Measurements from ENCODE around the gene PRTFDC1. TPM values are rescaled to one million over a fixed set of nuclear protein-coding genes. Genes with fewer than 3 reads are reported as not detected.

Gene PRTFDC1
- polyA plus RNA-seq, 1 experiment, result 46.8 TPM

GRCh38 chr10:24872790-24873182, 79.6 kb downstream of the PRTFDC1 start:
- CTCF ChIA-PET, result no interaction called here

GRCh38 chr10:24872049-24872789, 80.2 kb downstream of the PRTFDC1 start:
- peak overlapping the region; percentile 74 for H3K27ac ChIP-seq (ENCODE audit: low read depth, low read length)
- DNase-seq (ENCODE audit: low read depth, low spot score), result no peak
- ChIA-PET CTCF (interaction anchor here (0.6 to 1.2 kb wide), 4 partner anchors 18 to 209 kb away, joined by 3 to 4 read pairs (median 3); no protein-coding TSS in a partner anchor), POLR2A (interaction anchor here (0.7 to 1.4 kb wide), 2 partner anchors 10 to 79 kb away, joined by 3 to 7 read pairs; no protein-coding TSS in a partner anchor)
- no peak overlapping the region for H3K4me3 ChIP-seq (ENCODE audit: low read depth, low read length)
- no peaks in the 10 kb centered on the region for H3K9me3 ChIP-seq (ENCODE audit: control insufficient read depth, insufficient read depth, low read length)
- TF ChIP-seq CTCF (IDR thresholded peaks at IDR 0.05; ENCODE audit: low read depth, low read length), result no peak
- no peaks in the 10 kb centered on the region for H3K27me3 ChIP-seq (ENCODE audit: control insufficient read depth, insufficient read depth, low read length)

More at GRCh38 chr10:24872790-24873182, 79.6 kb downstream of the PRTFDC1 start:
- H3K4me3 ChIP-seq (ENCODE audit: low read depth, low read length), result no peak overlapping the region
- no peaks in the 10 kb centered on the region for H3K27me3 ChIP-seq (ENCODE audit: control insufficient read depth, insufficient read depth, low read length)
- peak overlapping the region; percentile 74 for H3K27ac ChIP-seq (ENCODE audit: low read depth, low read length)
- DNase-seq (ENCODE audit: low read depth, low spot score), result no peak
- TF ChIP-seq CTCF (IDR thresholded peaks at IDR 0.05; ENCODE audit: low read depth, low read length), result no peak
- no peaks in the 10 kb centered on the region for H3K9me3 ChIP-seq (ENCODE audit: control insufficient read depth, insufficient read depth, low read length)
- POLR2A ChIA-PET, result interaction anchor here (1.4 kb wide), 1 partner anchor 9 kb away, joined by 7 read pairs; no protein-coding TSS in a partner anchor

GRCh38 chr10:24871011-24871935, 81.1 kb downstream of the PRTFDC1 start:
- Histone ChIP-seq H3K27me3 (ENCODE audit: control insufficient read depth, insufficient read depth, low read length) (no peaks in the 10 kb centered on the region), H3K27ac (ENCODE audit: low read depth, low read length) (no peak overlapping the region), H3K9me3 (ENCODE audit: control insufficient read depth, insufficient read depth, low read length) (no peaks in the 10 kb centered on the region), H3K4me3 (ENCODE audit: low read depth, low read length) (no peak overlapping the region)
- DNase-seq (ENCODE audit: low read depth, low spot score), result no peak
- ChIA-PET CTCF (interaction anchor here (0.6 to 1.2 kb wide), 5 partner anchors 15 to 210 kb away, joined by 3 to 4 read pairs (median 3); no protein-coding TSS in a partner anchor), POLR2A (interaction anchor here (0.6 to 0.7 kb wide), 4 partner anchors 80 to 113 kb away, joined by 3 to 9 read pairs (median 6); no protein-coding TSS in a partner anchor)
- no peak for TF ChIP-seq CTCF (IDR thresholded peaks at IDR 0.05; ENCODE audit: low read depth, low read length)

- no peak for DNase-seq (ENCODE audit: low read depth, low spot score)
- POLR2A ChIA-PET, result interaction anchor here (0.7 to 1.1 kb wide), 2 partner anchors 11 to 129 kb away, joined by 3 read pairs; no protein-coding TSS in a partner anchor
These were observed 82.9 kb downstream of the PRTFDC1 start for GRCh38 chr10:24869354-24870015.

More at GRCh38 chr10:24869354-24870015, 82.9 kb downstream of the PRTFDC1 start:
- CTCF ChIA-PET, result interaction anchor here (0.5 kb wide), 1 partner anchor 211 kb away, joined by 3 read pairs; no protein-coding TSS in a partner anchor
- H3K27ac ChIP-seq (ENCODE audit: low read depth, low read length), result no peak overlapping the region
- peak; percentile 4; the same call in 1 of the 2 replicates for TF ChIP-seq CTCF (IDR thresholded peaks at IDR 0.05; ENCODE audit: low read depth, low read length)
- H3K4me3 ChIP-seq (ENCODE audit: low read depth, low read length), result no peak overlapping the region
- no peaks in the 10 kb centered on the region for H3K27me3 ChIP-seq (ENCODE audit: control insufficient read depth, insufficient read depth, low read length)
- no peaks in the 10 kb centered on the region for H3K9me3 ChIP-seq (ENCODE audit: control insufficient read depth, insufficient read depth, low read length)

Measured in AG04450 (cell line).